Measurements from ENCODE around the gene TJP1. TPM values are rescaled to one million over a fixed set of nuclear protein-coding genes. Genes with fewer than 3 reads are reported as not detected.
"Not testable (repeated sequence)": the region's sequence is repeated elsewhere in the genome, so short reads cannot be mapped to it uniquely, and the experiment has no call there.

Gene TJP1
- total RNA-seq, 1 donor from 2014 or later: not detected

DNA sequence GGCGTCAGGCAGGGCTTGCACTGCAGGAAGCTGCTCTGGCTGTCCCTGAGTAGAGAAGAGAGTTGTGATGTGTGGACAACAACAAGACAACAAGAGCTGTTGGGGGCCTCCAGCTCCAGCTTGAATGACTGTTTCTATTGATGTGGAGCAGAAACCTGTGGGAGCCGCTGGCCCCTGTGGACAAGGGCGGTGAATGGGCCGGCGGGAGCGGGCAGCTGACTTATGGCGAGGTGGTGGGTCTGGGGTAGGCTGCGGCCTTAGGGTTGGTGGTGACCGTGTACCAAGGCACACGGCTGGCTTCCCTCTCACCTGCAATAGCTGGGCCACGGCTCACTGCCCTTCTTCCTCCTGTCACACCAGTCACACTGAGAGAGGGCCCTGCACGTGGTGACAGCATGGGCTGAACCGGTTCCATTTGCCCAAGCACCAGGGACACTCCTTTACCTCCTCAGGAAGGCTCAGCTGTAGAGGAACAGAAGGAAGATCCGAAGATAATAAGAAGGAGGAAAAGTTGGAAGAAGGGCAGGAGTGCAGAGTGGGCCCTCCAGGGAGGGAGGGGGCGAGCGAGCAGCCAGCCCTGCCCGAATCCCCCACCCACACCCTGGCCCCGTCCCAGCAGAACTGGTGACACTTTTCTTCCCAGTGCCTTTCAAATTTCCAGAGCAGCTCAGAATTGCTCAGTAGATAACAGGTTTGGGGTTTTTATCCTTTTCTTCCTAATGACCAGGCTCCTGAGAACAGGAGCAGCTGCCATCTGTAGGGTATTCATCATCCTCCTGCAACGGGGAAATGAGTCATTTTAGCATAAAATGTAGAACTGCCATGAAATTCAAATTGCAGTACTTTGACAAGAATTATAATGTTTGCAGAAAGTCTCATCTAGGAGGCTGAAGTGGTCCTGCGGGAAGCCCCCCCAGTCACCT lies 136.9 kb downstream of the TJP1 start:
- intact Hi-C loops (cut with micrococcal nuclease): no loop called here

DNA sequence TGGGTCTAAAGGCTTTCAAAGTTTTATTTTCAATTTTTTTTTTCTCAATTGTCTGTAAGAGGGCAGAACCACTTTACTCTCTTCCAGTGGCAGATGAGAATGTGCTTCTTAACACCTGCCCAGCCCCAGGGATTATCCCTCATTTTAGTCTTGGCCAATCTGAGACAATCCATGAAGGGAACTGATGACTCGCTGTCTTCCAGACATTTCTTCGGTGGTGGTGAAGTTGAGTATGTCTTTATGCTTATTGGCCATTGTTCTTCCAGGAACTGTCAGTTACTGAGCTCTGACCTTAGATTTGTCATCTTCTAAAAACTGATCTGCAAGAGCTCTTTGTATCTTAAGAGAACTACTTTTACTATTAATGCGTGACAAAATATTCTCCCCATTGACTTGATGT lies 139.5 kb downstream of the TJP1 start:
- intact Hi-C loops (cut with micrococcal nuclease): no loop called here

DNA sequence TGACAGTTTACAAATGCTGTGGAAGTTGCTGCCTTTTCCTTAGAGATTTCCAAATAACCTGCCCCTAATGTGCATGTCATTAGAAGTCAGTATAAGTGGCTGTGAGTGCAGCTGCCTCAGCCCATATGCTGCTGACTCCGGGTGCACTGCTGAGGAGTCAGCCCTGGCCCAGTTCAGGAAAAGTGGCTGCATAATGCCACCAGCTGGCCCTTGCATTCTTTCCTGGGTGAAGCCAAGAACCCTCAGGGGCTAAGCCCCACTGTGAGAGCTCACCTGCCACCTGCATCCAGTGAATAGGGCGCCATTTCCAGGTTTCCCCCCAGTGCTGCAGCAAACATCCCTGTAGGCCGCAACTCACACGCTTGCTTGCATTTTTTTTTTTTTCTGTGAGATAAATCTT lies 139.9 kb downstream of the TJP1 start:
- intact Hi-C loops (cut with micrococcal nuclease): no loop called here

DNA sequence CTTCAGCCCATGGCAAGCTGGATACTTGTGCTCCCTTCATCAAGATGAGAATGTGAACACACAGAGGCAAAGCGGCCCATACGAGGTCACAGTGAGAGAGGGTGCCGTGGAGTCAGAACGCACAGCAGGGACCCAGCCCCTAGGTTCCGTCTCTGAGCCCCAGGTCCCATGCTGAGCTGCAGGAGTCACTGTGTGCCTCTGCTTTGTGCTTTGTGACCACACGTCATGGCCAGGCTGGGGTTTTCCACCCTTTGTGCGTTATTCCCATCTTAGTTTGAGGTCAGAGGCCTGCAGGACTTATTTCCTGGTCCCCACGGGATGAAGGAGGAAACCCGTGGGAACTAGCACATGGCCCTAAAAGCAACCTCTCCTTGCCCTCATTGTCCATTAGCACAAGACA lies 140.3 kb downstream of the TJP1 start:
- intact Hi-C loops (cut with micrococcal nuclease): no loop called here

DNA sequence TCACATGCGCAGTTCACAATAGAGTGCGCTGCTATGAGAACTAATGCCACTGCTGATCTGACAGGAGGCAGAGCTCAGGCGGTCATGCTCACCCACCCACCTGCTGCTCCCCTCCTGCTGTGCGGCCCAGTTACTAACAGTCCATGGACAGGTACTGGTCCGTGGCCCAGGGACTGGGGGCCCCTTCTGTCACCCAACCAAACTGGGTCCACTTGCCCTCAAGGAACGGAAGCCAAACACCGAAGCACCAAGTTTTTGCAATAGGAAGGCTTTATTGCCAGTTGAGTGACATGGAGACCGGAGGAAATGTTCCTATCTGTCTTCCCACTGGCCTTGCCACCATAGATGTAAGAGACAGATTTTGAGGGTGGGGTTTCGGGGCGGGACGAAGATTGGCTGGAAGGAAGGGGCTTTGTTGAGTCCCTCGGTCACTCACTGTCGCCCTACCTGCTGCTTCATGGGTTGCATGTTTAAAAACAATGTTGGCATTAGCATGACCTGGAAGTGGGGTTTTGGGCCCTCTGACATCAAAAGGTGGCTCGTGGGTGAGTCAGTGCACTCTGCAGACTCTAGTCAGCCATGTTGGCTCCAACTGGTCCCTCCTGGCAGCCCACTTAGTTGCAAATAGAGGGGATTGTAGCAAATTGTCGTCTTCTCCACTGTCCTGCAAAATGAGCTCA lies 141.0 kb downstream of the TJP1 start:
- intact Hi-C loops (cut with micrococcal nuclease): no loop called here

DNA sequence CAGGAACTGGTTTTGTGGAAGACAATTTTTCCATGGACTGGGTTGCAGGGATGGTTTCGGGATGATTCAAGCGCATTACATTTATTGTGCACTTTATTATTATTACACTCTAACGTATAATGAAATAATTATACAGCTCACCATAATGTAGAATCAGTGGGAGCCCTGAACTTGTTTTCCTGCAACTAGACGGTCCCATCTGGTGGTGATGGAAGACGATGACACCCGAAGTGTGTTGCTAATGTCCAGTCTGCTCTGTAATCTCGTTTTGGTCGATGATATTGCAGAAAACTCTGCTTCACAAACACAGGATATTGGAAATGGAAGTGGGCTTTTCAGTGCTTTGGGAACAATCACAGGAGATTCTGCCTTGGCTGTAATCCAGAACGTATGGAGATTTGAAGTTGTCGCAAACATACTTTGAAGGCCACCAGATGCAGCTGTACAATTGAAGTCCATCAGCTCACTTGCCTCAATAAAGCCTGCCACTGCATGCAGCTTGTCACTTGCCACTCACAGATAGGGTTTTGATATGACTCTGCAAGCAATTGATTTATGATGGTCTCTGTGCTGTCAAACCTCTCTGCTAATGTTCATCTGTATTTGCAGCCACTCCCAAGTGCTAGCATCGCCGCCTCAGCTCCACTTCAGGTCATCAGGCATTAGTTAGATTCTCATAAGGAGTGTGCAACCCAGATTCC lies 141.7 kb downstream of the TJP1 start:
- intact Hi-C loops (cut with micrococcal nuclease): no loop called here

DNA sequence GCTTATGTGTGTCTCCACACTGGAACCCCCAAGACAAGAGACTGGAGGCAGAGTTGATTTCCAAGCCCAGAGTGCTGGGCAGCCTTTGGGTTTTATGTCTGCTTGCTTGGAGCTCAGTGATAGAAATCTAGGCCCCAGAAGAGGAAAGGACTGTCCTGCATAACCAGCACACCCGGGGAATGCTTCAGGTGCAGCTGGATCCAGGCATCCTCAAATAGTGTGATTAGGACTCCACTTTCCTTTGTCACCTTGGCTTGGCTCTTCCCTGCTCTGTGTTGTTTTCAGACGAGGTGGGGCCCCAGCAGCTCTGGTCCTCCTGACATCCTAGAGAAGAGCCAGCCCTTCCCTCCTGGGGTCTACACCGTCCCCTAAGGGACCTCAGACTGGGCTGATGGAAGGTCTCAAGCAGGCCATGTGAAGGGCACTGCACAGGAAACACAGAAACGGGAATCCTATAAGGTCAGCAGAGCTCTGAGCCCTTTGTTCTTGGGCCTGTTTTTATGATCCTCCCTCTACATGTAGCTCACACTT lies 143.7 kb downstream of the TJP1 start:
- intact Hi-C loops (cut with micrococcal nuclease): no loop called here

DNA sequence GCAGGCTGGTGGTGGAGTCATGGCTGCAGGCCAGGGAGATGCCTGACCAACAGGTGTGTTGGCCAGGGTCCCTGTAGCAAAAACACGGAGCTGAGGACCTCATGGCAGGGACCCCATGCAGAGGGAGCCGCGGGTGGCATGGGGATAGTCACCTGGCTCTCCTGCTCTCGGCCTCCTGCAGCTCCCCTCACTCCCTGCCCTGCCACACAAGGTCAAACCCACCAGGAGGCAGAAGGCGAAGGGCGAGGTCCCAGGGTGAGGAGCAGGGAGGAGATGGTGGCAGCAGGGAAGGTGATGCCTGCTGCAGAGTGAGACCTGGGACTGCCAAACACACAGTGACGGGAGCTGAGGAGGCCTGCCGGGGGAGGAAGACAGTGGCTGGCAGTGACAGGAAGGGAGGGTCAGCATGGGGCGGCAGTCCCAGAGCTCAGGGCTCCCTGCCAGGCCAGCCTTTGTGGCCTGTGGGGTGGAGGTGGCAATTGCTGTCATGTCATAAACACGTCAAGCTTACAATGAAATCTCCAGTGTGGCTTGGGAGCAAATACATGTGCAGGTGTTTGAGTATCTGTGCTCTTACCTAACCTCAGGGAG lies 144.3 kb downstream of the TJP1 start:
- intact Hi-C loops (cut with micrococcal nuclease): no loop called here

DNA sequence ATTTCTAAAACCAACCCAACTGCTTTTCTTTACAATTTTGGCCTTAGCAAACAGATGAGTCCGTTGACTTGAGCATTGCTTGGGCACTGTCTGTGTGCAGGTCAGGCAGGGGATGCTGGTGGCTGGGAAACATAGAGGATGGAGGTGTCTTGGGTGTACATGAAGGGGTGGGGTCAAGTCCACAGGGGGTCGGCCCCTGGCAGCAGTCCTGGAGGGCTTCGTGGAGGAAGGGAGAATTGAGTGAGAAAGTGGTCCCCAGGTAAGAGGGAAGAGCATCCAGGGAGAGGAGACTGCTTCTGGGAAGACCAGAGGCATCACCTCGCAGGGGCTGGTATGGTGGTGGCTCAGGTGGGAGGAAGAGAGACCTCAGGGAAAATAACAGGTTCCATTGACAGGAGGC lies 144.8 kb downstream of the TJP1 start:
- intact Hi-C loops (cut with micrococcal nuclease): no loop called here

DNA sequence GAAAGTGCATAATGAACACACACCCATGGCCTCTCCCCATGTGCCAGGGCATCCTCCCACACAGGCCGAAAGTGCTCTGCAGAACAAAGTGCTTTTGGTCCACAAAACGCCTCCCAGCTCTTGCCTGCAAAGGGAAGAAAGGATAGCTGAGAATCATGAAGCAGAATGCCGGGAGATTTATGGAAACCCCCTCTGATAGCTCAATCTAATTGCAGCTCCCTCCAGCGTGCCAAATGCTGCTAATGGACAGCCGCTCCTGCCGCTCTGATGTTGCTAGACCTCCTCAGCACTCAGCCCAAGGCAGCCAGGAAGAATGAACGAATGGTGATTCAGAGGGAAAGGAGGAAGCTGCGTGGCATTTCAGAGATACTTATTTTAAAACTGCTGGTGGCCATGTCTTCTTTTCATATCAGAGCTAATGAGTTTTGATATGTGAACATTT lies 145.3 kb downstream of the TJP1 start:
- intact Hi-C loops (cut with micrococcal nuclease): no loop called here

DNA sequence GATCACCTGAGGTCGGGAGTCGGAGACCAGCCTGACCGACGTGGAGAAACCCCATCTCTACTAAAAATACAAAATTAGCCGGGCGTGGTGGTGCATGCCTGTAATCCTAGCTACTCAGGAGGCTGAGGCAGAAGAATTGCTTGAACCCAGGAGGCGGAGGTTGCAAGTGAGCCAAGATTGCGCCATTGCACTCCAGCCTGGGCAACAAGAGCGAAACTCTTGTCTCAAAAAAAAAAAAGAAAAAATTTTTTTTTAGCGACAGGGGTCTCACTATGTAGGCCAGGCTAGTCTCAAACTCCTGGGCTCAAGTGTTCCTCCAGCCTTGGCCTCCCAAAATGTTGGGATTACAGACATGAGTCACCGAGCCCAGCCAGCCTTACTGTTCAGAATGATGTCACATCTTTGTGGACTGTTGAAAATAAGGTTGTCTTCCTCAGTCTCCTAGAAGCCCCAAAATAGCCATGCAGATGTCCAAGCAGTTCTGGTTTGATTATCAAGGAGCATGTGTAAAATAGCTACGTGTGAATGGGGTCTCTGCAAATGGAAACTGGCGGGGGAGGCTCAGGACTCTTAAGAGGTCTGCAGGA lies 145.8 kb downstream of the TJP1 start:
- intact Hi-C loops (cut with micrococcal nuclease): not testable (repeated sequence)

DNA sequence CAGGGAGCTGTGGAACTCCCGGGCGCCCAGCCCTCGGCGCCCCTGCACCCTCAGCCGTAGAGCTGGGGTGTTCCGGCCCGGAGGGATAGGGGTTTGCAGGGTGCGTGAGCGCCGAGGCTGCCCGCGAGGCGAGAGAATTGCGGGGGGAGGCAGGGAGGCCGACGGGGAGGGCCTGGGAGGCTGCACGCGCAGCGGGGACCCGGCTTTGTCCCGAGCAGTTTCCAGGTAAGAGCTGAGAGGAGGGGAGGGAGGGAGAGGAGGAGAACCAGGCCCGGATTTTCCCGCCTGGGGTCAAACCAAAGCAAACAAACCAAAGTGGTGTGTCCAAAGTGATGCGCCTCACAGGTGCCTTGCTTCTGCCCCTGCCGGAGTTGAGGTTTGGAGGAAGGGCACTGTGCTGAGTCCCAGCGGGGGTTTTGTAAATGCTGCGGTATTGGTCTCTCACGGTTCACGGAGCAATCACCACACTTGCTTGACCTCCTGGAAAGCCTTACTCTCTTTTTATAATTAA lies 146.4 kb downstream of the TJP1 start:
- intact Hi-C loops (cut with micrococcal nuclease): no loop called here

DNA sequence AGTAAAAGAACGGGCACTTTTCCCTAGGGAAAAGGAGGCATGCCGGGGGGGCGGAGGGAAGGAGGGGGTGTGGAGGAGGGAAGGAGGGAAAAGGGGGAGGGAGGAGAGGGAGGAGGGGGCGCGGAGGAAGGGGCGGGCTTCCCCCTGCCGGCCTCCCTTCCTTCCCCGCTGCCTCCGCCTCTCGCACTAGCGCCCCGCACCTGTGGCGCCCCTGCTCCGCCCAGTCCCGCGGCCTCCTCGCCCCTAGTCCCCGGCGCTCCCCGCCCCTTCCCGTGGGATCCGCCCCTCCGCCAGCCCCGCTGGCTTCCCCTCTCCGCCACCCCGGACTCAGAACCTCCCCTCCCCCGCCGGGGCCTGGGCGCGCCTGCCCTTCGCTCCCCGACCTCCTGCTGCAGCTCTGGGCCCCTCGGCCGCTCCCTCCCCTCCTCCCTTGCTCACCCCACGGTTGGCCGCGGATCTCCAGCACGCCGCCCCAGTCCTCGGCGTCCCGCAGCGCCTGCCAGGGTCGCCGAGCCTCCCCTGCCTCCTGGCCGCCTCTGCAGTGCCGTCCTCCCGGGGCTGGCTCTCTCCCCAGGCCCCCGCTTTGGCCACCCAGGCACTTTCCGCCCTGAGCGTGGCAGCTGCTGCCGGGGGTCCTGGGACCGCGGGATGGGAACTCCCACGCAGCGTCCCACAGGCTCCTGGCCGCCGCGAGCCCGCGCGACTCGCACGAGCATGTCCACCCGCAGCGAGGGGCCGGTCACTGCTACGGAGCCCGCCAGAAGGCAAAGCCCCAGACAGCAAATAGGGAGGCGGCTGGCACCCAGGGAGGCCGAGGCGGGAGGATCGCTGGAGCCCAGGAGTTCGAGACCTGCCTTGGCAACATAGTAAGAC lies 147.4 kb downstream of the TJP1 start:
- intact Hi-C loops (cut with micrococcal nuclease): no loop called here

DNA sequence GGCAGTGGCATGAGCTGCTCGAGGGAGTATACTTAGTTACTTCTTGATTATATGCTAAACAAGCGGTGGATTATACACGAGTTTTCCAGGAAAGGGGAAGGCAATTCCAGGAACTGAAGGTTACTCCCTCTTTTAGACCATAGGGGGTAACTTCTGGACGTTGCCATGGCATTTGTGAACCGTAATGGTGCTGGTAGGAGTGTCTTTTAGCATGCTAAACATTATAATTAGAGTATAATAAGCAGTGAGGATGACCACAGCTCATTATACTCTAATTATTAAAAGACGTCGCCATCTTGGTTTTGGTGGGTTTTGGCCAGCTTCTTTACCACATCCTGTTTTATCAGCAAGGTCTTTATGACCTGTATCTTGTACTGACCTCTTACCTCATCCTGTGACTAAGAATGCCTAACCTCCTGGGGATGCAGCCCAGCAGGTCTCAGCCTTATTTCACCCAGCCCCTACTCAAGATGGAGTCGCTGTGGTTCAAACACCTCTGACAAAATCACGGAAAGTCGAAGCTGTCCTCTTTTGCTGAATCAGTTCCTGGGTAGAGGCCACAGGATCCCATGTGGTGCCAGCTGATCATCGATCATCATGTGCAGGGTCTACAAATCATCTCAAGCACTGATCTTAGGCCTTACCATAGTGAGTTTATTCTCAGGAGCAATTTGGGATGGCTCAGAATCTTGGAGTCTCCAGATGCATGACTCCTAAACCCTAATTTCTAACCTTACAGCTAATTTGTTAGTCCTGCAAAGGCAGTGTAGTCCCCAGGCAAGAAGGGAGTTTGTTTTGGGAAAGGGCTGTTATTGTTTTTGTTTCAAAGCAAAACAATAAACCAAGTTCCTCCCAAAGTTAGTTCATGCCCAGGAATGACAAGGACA lies 149.1 kb downstream of the TJP1 start:
- intact Hi-C loops (cut with micrococcal nuclease): no loop called here

DNA sequence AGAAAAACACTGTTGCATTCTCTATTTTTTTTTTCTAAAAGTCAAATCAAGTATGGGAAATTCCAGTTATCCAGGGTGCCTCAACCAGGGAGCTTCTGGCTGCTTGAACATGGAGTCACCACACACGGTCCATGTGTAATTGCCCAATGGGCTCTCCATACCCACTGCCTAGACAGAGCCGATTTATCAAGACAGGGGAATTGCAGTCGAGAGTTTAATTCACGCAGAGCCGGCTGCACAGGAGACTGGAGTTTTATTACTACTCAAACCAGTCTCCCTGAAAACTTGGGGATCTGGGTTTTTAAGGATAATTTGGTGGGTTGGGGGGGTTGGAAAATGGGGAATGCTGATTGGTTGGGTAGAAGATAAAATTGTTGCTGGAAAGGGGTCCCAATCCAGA lies 149.8 kb downstream of the TJP1 start:
- intact Hi-C loops (cut with micrococcal nuclease): no loop called here

DNA sequence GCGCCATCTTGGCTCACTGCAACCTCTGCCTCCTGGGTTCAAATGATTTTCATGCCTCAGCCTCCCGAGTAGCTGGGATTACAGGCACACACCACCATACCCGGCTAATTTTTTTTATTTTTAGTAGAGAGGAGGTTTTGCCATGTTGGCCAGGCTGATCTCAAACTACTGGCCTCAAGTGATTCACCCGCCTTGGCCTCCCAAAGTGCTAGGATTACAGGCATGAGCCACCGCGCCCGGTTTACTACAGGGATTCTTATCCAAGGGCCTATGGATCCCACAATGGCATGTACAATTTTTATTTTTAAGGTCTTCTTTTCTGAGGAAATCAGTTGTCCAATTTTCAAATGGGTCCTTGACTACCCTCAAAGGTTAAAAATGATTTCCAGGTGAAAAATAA lies 150.2 kb downstream of the TJP1 start:
- intact Hi-C loops (cut with micrococcal nuclease): not testable (repeated sequence)

DNA sequence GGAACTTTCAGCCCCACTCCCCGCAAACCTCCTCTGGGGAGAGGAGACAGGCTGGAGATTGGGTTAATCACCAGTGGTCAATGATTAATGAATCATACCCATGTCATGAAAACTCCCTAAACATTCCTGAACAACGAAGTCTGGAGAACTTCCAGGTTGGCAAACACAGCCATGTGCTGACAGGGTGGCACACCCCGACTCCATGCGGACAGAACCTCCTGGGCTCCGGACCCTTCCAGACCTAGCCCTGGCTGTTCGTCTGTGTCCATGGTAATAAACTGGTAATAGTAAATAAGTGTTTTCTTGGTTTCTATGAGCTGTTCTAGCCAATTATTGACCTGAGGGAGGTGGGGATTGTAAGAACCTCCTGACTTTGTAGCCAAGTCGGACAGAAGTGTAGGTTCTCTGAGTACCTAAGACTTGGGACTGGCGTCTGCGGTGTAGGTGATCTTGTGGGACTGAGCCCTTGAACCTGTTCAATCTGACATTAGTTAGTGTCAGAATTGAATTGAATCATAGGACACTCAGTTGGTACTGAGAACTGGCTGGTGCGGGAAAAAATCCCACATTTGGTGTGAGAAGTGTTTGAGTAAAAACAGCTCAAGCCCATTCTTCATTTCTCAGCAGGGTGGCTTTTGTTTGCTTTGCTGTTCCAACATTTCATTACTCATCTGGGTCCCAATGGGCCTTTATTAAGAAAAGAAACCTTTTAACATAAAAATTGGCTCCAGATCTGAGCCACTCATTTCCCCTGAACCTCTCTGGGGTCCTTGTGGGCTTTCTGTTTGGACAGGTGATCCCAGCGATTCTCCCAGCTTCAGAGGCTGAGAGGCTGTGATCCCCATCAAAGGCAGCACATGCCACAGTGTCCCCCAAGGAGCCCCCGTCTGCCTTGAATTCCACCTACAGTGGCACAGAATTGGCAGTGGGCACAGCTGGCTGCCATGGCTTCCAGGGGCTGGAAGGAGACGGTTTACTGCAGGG lies 151.0 kb downstream of the TJP1 start:
- intact Hi-C loops (cut with micrococcal nuclease): no loop called here

DNA sequence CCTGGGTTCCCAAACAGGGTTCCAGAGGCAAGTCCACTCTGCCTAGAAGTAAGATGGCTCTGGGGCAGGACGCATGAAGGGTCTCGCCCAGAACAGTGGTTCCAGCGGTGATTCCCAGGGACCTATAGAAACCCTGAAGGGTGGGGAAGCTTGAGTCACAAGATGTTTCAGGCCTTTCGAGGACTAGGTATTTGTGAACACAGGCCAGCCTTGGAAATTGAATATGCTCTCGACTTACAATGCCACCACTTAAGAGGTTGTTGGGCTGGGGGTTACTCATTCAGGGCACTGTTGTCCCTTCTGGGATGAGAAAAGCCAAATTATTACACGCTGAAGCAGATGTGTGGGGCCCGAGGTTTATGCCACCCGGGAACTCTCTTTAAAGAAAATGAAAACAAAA lies 152.0 kb downstream of the TJP1 start:
- intact Hi-C loops (cut with micrococcal nuclease): no loop called here

All from T-helper 2 cell treated with Interferon-gamma antibody and Interleukin-4, amounts not matched to agents 100 ng/mL and 5 ng/mL, for 36 hours (primary cell).